Activated CD4-positive, alpha-beta memory T cell treated with anti-CD3 and anti-CD28 coated beads for 36 hours (primary cell): Measurements from ENCODE around the gene RTP1. TPM values are rescaled to one million over a fixed set of nuclear protein-coding genes. Genes with fewer than 3 reads are reported as not detected.
"Not testable (repeated sequence)": the region's sequence is repeated elsewhere in the genome, so short reads cannot be mapped to it uniquely, and the experiment has no call there.

Experiments
- CTCF ChIA-PET: fragments of 350-600 bp; sonication (Branson Sonifier 250); formaldehyde crosslinking; loops from one replicate; lab custom pipeline; 2021; ENCODE audit warnings: antibody characterized with exemption, inconsistent platforms; lab: Charles Lee
- POLR2A ChIA-PET: fragments of 350-600 bp; sonication (Branson Sonifier 250); formaldehyde crosslinking; loops from one replicate; lab custom pipeline; 2021; ENCODE audit warnings: antibody characterized with exemption; lab: Charles Lee
- DNase-seq: peaks from one replicate; pipeline ENCODE4 v3.0.0-alpha.2; 2020
- H3K27ac Mint-ChIP-seq: one replicate; pipeline ENCODE4 v1.8.0; 2021; ENCODE audit warnings: mixed read lengths
- H3K27me3 Mint-ChIP-seq: one replicate; pipeline ENCODE4 v1.8.0; 2021; ENCODE audit warnings: mixed read lengths
- H3K36me3 Mint-ChIP-seq: one replicate; pipeline ENCODE4 v1.8.0; 2021; ENCODE audit warnings: mixed read lengths
- H3K4me1 Mint-ChIP-seq: one replicate; pipeline ENCODE4 v1.8.0; 2021; ENCODE audit warnings: low read depth, mixed read lengths
- H3K4me3 Mint-ChIP-seq: one replicate; pipeline ENCODE4 v1.8.0; 2021; ENCODE audit warnings: mild to moderate bottlenecking, mixed read lengths
- H3K9me3 Mint-ChIP-seq: one replicate; pipeline ENCODE4 v1.8.0; 2021; ENCODE audit warnings: mixed read lengths
- intact Hi-C: fragments of 100-400 bp; cut with micrococcal nuclease; formaldehyde crosslinking; loops from one replicate; pipeline ENCODE4 v1.15.1; 2023
- total RNA-seq, 2 experiments: library from RNA; stranded (reverse); gene quantifications; one replicate each; pipeline ENCODE4 v1.2.3, GENCODE V29; 2021

Gene RTP1
- total RNA-seq, 2 experiments from 2014 or later: not detected

- DNase-seq, H3K36me3 Mint-ChIP-seq, H3K4me3 Mint-ChIP-seq, H3K27me3 Mint-ChIP-seq, H3K9me3 Mint-ChIP-seq, intact Hi-C loops, H3K4me1 Mint-ChIP-seq, H3K27ac Mint-ChIP-seq: not testable (repeated sequence)
- ChIA-PET CTCF (interaction anchor here (1.0 kb wide), 1 partner anchor 21 kb away, joined by 3 read pairs; no protein-coding TSS in a partner anchor), POLR2A (interaction anchor here (0.6 kb wide), 1 partner anchor 9 kb away, joined by 3 read pairs; no protein-coding TSS in a partner anchor)
Measured at GRCh38 chr3:187199463-187200050, 2.3 kb downstream of the RTP1 start.

- H3K9me3 Mint-ChIP-seq: no peaks in the 10 kb centered on the region
- H3K27me3 Mint-ChIP-seq: peaks cover 7% of the 10 kb centered on the region
- H3K36me3 Mint-ChIP-seq: no peaks in the 10 kb centered on the region
- no peak overlapping the region for H3K27ac Mint-ChIP-seq
- DNase-seq: no peak
- ChIA-PET CTCF (no interaction called here), POLR2A (no interaction called here)
- no peak overlapping the region for H3K4me3 Mint-ChIP-seq
- H3K4me1 Mint-ChIP-seq: no peaks in the 10 kb centered on the region
- intact Hi-C loops: no loop called here
Measured at GRCh38 chr3:187205683-187206082, 8.4 kb downstream of the RTP1 start.

GRCh38 chr3:187207062-187207461 is 9.8 kb downstream of the RTP1 start:
- Mint-ChIP-seq H3K36me3 (no peaks in the 10 kb centered on the region), H3K4me1 (no peaks in the 10 kb centered on the region), H3K27ac (no peak overlapping the region), H3K4me3 (no peak overlapping the region), H3K9me3 (no peaks in the 10 kb centered on the region), H3K27me3 (peaks cover 7% of the 10 kb centered on the region)
- intact Hi-C loops: no loop called here
- no peak for DNase-seq
- ChIA-PET POLR2A (no interaction called here), CTCF (no interaction called here)

- Mint-ChIP-seq H3K27ac (no peak overlapping the region), H3K4me1 (no peaks in the 10 kb centered on the region), H3K36me3 (no peaks in the 10 kb centered on the region), H3K27me3 (peaks cover 7% of the 10 kb centered on the region), H3K9me3 (no peaks in the 10 kb centered on the region), H3K4me3 (no peak overlapping the region)
- intact Hi-C loops: no loop called here
- ChIA-PET CTCF (interaction anchor here (1.2 kb wide), 1 partner anchor 13 kb away, joined by 3 read pairs; no protein-coding TSS in a partner anchor), POLR2A (no interaction called here)
- no peak for DNase-seq
Measured at GRCh38 chr3:187207624-187208023, 10.3 kb downstream of the RTP1 start.

DNA sequence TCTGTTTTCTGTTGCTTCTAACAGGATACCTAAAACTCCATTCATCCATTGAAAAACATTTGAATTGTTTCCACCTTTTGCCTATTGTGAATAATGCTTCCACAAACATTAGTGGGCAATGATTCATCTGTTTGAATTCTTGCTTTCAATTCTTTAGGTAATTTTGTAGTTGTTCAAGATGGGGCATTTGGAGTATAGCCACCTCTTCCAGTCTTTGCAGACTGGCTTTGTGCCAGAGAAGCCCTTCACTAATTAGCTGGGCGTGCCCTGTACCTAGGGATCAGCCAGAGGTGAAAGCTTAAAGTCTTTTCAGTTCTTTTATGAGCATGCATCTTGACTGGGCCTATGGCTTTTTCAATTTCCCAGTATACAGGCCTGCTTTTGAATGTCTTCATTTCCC is 10.9 kb downstream of the RTP1 start:
- Mint-ChIP-seq H3K27ac (no peak overlapping the region), H3K4me3 (no peak overlapping the region), H3K27me3 (peaks cover 7% of the 10 kb centered on the region), H3K9me3 (no peaks in the 10 kb centered on the region), H3K4me1 (no peaks in the 10 kb centered on the region), H3K36me3 (no peaks in the 10 kb centered on the region)
- ChIA-PET CTCF (interaction anchor here (1.2 kb wide), 1 partner anchor 12 kb away, joined by 3 read pairs; no protein-coding TSS in a partner anchor), POLR2A (no interaction called here)
- intact Hi-C loops: no loop called here
- no peak for DNase-seq

- no peaks in the 10 kb centered on the region for H3K9me3 Mint-ChIP-seq
- ChIA-PET POLR2A (no interaction called here), CTCF (interaction anchor here (0.7 kb wide), 1 partner anchor 107 kb away, joined by 3 read pairs; no protein-coding TSS in a partner anchor)
- H3K4me1 Mint-ChIP-seq: no peaks in the 10 kb centered on the region
- peaks cover 6% of the 10 kb centered on the region for H3K27me3 Mint-ChIP-seq
- intact Hi-C loops: no loop called here
- no peaks in the 10 kb centered on the region for H3K36me3 Mint-ChIP-seq
- no peak overlapping the region for H3K27ac Mint-ChIP-seq
- H3K4me3 Mint-ChIP-seq: no peak overlapping the region
- no peak for DNase-seq
Measured at GRCh38 chr3:187209491-187209890, 12.2 kb downstream of the RTP1 start.

- H3K27ac Mint-ChIP-seq: no peak overlapping the region
- H3K4me1 Mint-ChIP-seq: no peaks in the 10 kb centered on the region
- peaks cover 4% of the 10 kb centered on the region for H3K27me3 Mint-ChIP-seq
- no peaks in the 10 kb centered on the region for H3K36me3 Mint-ChIP-seq
- no peak for DNase-seq
- intact Hi-C loops: no loop called here
- ChIA-PET CTCF (interaction anchor here (0.7 to 2.5 kb wide), 3 partner anchors 10 to 406 kb away, joined by 3 to 14 read pairs (median 3); no protein-coding TSS in a partner anchor), POLR2A (no interaction called here)
- no peak overlapping the region for H3K4me3 Mint-ChIP-seq
- H3K9me3 Mint-ChIP-seq: no peaks in the 10 kb centered on the region
Measured at GRCh38 chr3:187210091-187210490, 12.8 kb downstream of the RTP1 start.

DNA sequence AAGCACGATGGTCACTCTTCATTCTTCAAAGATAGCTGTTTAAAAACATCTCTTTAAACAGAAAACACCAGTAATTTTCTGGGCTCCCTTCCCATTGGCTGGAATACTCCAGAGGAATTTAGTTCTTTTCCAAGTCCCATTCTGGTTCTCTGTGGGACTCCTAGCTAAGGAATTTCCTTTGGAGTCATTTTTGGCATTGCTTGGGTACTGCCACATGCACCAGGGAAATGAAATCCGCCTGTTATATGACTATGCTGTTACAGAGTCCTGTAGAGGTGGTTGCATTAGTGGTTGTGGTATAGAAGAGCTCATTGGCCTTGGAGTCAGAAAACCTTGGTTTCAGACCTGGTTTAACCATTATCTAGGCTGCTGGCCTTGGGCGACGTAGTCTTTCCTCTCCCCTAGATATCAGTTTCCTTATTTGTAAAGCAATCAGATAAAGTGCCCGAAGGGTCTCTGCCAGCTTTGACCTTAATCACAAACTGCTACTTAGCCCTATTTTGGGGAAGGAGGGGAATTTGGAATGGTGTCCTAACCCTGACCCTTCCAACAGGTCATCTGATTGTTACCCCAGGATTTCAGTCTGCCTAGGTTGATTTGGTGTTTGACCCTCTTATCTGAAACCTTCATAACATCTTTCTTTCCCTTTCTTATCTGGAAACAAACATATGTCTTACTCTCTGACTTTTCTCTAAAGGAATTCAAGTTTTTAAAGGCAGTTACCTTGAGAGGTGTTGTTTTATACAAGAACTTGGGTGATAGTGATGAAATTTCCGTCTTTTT is 13.4 kb downstream of the RTP1 start:
- intact Hi-C loops: no loop called here
- no peak overlapping the region for H3K27ac Mint-ChIP-seq
- ChIA-PET POLR2A (no interaction called here), CTCF (interaction anchor here (0.9 to 2.5 kb wide), 3 partner anchors 10 to 405 kb away, joined by 3 to 14 read pairs (median 3); no protein-coding TSS in a partner anchor)
- no peak overlapping the region for H3K4me3 Mint-ChIP-seq
- H3K36me3 Mint-ChIP-seq: no peaks in the 10 kb centered on the region
- no peaks in the 10 kb centered on the region for H3K9me3 Mint-ChIP-seq
- H3K27me3 Mint-ChIP-seq: no peaks in the 10 kb centered on the region
- DNase-seq: no peak
- no peaks in the 10 kb centered on the region for H3K4me1 Mint-ChIP-seq

GRCh38 chr3:187211532-187212195 is 14.4 kb downstream of the RTP1 start:
- Mint-ChIP-seq H3K36me3 (no peaks in the 10 kb centered on the region), H3K27ac (no peak overlapping the region), H3K4me3 (no peak overlapping the region), H3K4me1 (no peaks in the 10 kb centered on the region), H3K9me3 (no peaks in the 10 kb centered on the region), H3K27me3 (no peaks in the 10 kb centered on the region)
- intact Hi-C loops: no loop called here
- CTCF ChIA-PET: interaction anchor here (0.7 to 2.5 kb wide), 4 partner anchors 9 to 468 kb away, joined by 3 to 14 read pairs (median 4); no protein-coding TSS in a partner anchor
- POLR2A ChIA-PET: no interaction called here
- DNase-seq: no peak

DNA sequence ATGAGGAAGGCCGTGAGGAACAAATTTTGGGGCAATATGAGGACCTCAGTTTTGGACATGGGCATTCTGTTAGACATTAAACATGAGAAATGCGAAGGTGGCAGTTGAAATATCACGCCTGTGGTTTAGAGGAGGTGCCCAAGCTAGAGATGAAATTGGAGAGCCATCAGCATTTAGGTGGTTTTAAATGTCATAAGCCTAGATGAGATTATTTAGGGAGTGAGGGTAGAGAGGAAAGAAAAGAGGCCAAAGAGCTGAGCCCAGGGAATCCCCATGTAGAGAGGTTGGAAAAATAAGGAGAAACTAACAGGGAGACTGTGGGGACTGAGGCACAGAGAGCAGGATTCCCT is 14.9 kb downstream of the RTP1 start:
- no peak overlapping the region for H3K4me3 Mint-ChIP-seq
- CTCF ChIA-PET: interaction anchor here (0.6 to 2.5 kb wide), 4 partner anchors 8 to 99 kb away, joined by 3 to 14 read pairs (median 4); no protein-coding TSS in a partner anchor
- no peaks in the 10 kb centered on the region for H3K9me3 Mint-ChIP-seq
- H3K36me3 Mint-ChIP-seq: no peaks in the 10 kb centered on the region
- intact Hi-C loops: no loop called here
- POLR2A ChIA-PET: no interaction called here
- H3K27ac Mint-ChIP-seq: no peak overlapping the region
- no peaks in the 10 kb centered on the region for H3K4me1 Mint-ChIP-seq
- DNase-seq: no peak
- H3K27me3 Mint-ChIP-seq: no peaks in the 10 kb centered on the region

- DNase-seq: no peak
- ChIA-PET POLR2A (no interaction called here), CTCF (interaction anchor here (0.6 to 1.3 kb wide), 2 partner anchors 11 to 48 kb away, joined by 3 to 4 read pairs; no protein-coding TSS in a partner anchor)
- intact Hi-C loops: no loop called here
- Mint-ChIP-seq H3K36me3 (no peaks in the 10 kb centered on the region), H3K27ac (no peak overlapping the region), H3K4me1 (no peaks in the 10 kb centered on the region), H3K27me3 (no peaks in the 10 kb centered on the region), H3K4me3 (no peak overlapping the region), H3K9me3 (no peaks in the 10 kb centered on the region)
Measured at GRCh38 chr3:187212705-187213104, 15.4 kb downstream of the RTP1 start.

DNA sequence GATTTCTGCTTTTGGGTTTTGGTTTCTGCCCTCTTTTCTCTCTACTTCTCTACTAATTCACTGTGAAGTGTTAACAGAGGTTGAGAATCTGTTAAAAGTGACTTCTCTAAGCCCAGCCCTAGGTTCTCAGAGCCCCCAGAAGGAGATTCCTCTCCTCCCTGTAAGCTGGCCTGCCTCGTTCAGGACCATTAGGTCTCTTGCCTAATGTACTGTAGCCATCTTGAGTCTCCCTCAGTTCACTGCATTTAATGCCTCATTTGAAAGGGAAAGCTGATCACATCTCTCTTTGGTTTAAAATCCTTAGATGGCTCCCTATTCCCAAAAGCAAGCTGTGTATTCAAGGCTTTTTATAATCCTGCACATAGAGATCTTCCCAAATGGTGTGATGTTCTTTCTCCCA is 16.3 kb downstream of the RTP1 start:
- Mint-ChIP-seq H3K4me1 (no peaks in the 10 kb centered on the region), H3K27me3 (no peaks in the 10 kb centered on the region), H3K4me3 (no peak overlapping the region), H3K27ac (no peak overlapping the region), H3K36me3 (no peaks in the 10 kb centered on the region), H3K9me3 (no peaks in the 10 kb centered on the region)
- ChIA-PET CTCF (interaction anchor here (0.6 to 1.3 kb wide), 2 partner anchors 10 to 100 kb away, joined by 3 to 4 read pairs; no protein-coding TSS in a partner anchor), POLR2A (no interaction called here)
- DNase-seq: no peak
- intact Hi-C loops: no loop called here
